NCI-H1417 (cell line): ENCODE measurements around the gene UBALD1.

Source experiments
- DNase-seq, 3 experiments: peaks; one replicate each; lab custom pipeline; 2025; lab: John Stamatoyannopoulos, UW

Gene UBALD1

GRCh38 chr16:4614571-4615383 is at the start of gene UBALD1:
TSS of gene UBALD1 (minus strand) at chr16:4614888. CDS start at chr16:4614797, 91 bp downstream.
- DNase-seq: peak; percentile 71 to 94 (median 91)

GRCh38 chr16:4663777-4664465 is 49.2 kb upstream of the UBALD1 start:
- peak in 1 of 3 experiments; percentile 24 for DNase-seq

GRCh38 chr16:4663465-4663776 is 48.7 kb upstream of the UBALD1 start:
- peak in 2 of 3 experiments; percentile 66 to 93 for DNase-seq

GRCh38 chr16:4661661-4662060 is 47.0 kb upstream of the UBALD1 start:
- DNase-seq: peak in 2 of 3 experiments; percentile 16 to 36

GRCh38 chr16:4660454-4661007 is 45.8 kb upstream of the UBALD1 start:
- DNase-seq: peak in 2 of 3 experiments; percentile 63 to 74

GRCh38 chr16:4659363-4660353 is 45.0 kb upstream of the UBALD1 start:
- DNase-seq: no peak

- no peak for DNase-seq
Measured at GRCh38 chr16:4656695-4657686, 42.3 kb upstream of the UBALD1 start.

GRCh38 chr16:4656221-4656620 is 41.5 kb upstream of the UBALD1 start:
- DNase-seq: no peak

- DNase-seq: no peak
Measured at GRCh38 chr16:4655801-4656200, 41.1 kb upstream of the UBALD1 start.

- DNase-seq: no peak
Measured at GRCh38 chr16:4654964-4655590, 40.4 kb upstream of the UBALD1 start.

GRCh38 chr16:4654011-4654963 is 39.6 kb upstream of the UBALD1 start:
- peak in 1 of 3 experiments; percentile 2 for DNase-seq

GRCh38 chr16:4652561-4652960 is 37.9 kb upstream of the UBALD1 start:
- no peak for DNase-seq

- no peak for DNase-seq
Measured at GRCh38 chr16:4651827-4652226, 37.1 kb upstream of the UBALD1 start.

GRCh38 chr16:4650443-4651074 is 35.9 kb upstream of the UBALD1 start:
- DNase-seq: peak; percentile 12 to 58 (median 39)

GRCh38 chr16:4649744-4650442 is 35.2 kb upstream of the UBALD1 start:
- DNase-seq: peak in 1 of 3 experiments; percentile 17

GRCh38 chr16:4648917-4649316 is 34.2 kb upstream of the UBALD1 start:
- no peak for DNase-seq

- DNase-seq: no peak
Measured at GRCh38 chr16:4647644-4647980, 32.9 kb upstream of the UBALD1 start.
